Rectal smooth muscle tissue (tissue), 1 donor: ENCODE measurements around the gene USH1G.
A peak's percentile ranks its signal among the peaks of the same experiment; 100 is the strongest.
"Not testable (repeated sequence)": the region's sequence is repeated elsewhere in the genome, so short reads cannot be mapped to it uniquely, and the experiment has no call there.

ENCODE experiments used
- H3K27ac ChIP-seq: one replicate; pipeline ENCODE4 v1.7.0; 2013; ENCODE audit warnings: low read depth, low read length, inconsistent platforms
- H3K27me3 ChIP-seq: one replicate; pipeline ENCODE4 v1.7.0; 2013; ENCODE audit warnings: low read length; ENCODE audit not compliant: control insufficient read depth, insufficient read depth
- H3K36me3 ChIP-seq: one replicate; pipeline ENCODE4 v1.7.0; 2013; ENCODE audit warnings: low read length; ENCODE audit not compliant: control insufficient read depth, insufficient read depth
- H3K4me1 ChIP-seq: one replicate; pipeline ENCODE4 v1.7.0; 2013; ENCODE audit warnings: low read length; ENCODE audit not compliant: control insufficient read depth, insufficient read depth
- H3K4me3 ChIP-seq: one replicate; pipeline ENCODE4 v1.7.0; 2013; ENCODE audit warnings: low read length
- H3K9ac ChIP-seq: one replicate; pipeline ENCODE4 v1.7.0; 2013; ENCODE audit warnings: low read length

Gene USH1G

GRCh38 chr17:74872313-74873036 lies 50.6 kb downstream of the USH1G start, which contains the start of gene FDXR:
Gene FDXR (minus strand): TSS chr17:74872994. CDS start chr17:74872944, 50 bp downstream.
- H3K4me1 ChIP-seq = peaks cover 7% of the 10 kb centered on the region
- H3K27ac ChIP-seq = peak within 1 kb of the TSS; percentile 94
- peak within 1 kb of the TSS; percentile 92 for H3K9ac ChIP-seq
- H3K27me3 ChIP-seq = no peaks in the 10 kb centered on the region
- no peaks in the 10 kb centered on the region for H3K36me3 ChIP-seq
- H3K4me3 ChIP-seq = peak within 1 kb of the TSS; percentile 93

DNA sequence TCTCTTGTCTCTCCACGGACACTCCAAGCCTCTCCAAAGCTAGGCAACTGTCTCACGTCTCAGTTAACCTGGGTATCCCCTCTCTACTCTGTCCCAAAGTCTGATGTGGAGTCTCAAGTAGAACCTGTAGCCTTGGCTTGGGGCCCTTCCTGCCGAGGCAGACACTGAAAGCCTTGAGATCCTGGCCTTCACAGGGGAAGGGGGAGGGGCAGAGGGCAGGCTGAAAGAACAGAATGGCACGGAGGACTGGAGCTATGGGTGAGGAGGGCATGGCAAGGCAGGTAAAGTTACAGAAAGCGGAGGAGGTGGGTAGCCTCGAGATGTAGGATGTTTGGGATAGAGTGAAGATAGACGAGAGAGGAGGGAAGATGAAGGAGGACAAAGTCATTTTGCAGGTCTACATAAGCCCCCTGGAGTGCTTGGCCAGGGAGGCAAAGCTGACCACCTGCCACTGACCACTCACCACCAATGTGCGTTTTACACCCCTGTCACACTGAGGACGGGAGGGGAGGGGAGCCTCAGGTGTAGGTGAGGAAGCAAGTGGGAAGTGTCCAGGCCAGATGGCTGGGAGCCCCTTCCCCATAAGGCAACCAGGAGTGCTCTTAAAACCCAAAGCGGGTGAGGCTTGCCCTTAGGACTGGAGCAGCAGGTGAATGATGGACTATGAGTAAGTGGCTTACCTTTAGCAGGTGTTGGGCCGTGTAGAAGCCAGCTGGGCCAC lies 51.5 kb downstream of the USH1G start:
- Histone ChIP-seq H3K27ac (no peak overlapping the region), H3K9ac (no peak overlapping the region), H3K27me3 (no peaks in the 10 kb centered on the region), H3K4me1 (peaks cover 7% of the 10 kb centered on the region), H3K4me3 (no peak overlapping the region), H3K36me3 (no peaks in the 10 kb centered on the region)

- no peaks in the 10 kb centered on the region for H3K27me3 ChIP-seq
- no peaks in the 10 kb centered on the region for H3K36me3 ChIP-seq
- no peak overlapping the region for H3K27ac ChIP-seq
- peaks cover 7% of the 10 kb centered on the region for H3K4me1 ChIP-seq
- no peak overlapping the region for H3K4me3 ChIP-seq
- no peak overlapping the region for H3K9ac ChIP-seq
Measured at GRCh38 chr17:74870512-74870911, 52.5 kb downstream of the USH1G start.

DNA sequence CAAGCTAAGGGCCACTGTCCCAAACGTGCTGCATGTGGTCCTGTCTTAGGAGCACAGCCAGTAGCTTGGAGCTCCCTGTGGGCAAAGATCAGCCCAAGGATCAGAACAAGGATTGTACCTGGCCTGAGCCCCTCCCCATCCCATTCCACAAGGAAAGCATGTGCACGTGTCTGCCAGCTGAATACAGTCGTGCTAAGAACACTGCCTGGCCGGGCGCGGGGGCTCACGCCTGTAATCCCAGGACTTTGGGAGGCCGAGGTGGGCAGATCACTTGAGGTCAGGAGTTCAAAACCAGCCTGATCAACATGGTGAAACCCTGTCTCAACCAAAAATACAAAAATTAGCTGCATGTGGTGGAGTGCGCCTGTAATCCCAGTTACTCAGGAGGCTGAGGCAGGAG lies 53.0 kb downstream of the USH1G start:
- not testable (repeated sequence) for H3K27ac ChIP-seq, H3K9ac ChIP-seq, H3K36me3 ChIP-seq, H3K27me3 ChIP-seq, H3K4me1 ChIP-seq, H3K4me3 ChIP-seq

DNA sequence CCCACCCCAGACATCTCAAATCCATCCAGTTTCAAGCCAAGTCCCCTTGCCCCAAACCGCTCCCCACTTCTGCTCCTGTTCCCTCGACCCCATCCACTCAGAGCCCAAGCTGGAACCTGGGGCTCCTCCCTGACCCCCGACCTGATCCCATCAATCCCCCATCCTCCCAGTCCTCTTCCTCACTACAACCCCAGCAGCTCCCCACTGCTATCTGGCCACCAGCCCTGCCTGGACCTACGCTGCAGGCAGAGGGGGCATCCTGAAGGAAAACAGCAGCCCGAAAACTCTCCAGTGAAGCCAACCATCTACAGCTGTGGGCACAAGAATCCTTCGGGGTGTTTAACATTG lies 54.2 kb downstream of the USH1G start:
- no peaks in the 10 kb centered on the region for H3K27me3 ChIP-seq
- H3K36me3 ChIP-seq = no peaks in the 10 kb centered on the region
- no peak overlapping the region for H3K4me3 ChIP-seq
- H3K9ac ChIP-seq = no peak overlapping the region
- H3K4me1 ChIP-seq = peaks cover 6% of the 10 kb centered on the region
- H3K27ac ChIP-seq = no peak overlapping the region

GRCh38 chr17:74868251-74868907 lies 54.7 kb downstream of the USH1G start:
- Histone ChIP-seq H3K4me1 (peaks cover 4% of the 10 kb centered on the region), H3K36me3 (no peaks in the 10 kb centered on the region), H3K27me3 (no peaks in the 10 kb centered on the region), H3K9ac (no peak overlapping the region), H3K4me3 (no peak overlapping the region), H3K27ac (no peak overlapping the region)

- H3K27me3 ChIP-seq = peaks cover 6% of the 10 kb centered on the region
- no peaks in the 10 kb centered on the region for H3K4me1 ChIP-seq
- H3K36me3 ChIP-seq = no peaks in the 10 kb centered on the region
- H3K27ac ChIP-seq = no peak overlapping the region
- H3K9ac ChIP-seq = no peak overlapping the region
- no peak overlapping the region for H3K4me3 ChIP-seq
Measured at GRCh38 chr17:74866198-74866835, 56.7 kb downstream of the USH1G start.
